ENCODE results near the gene PRKCE. TPM values are rescaled to one million over a fixed set of nuclear protein-coding genes. Genes with fewer than 3 reads are reported as not detected.

Gene PRKCE
- total and polyA plus RNA-seq, 2 donors (not counting 1 experiment from before 2014, with no cell fraction given), result 14.1 to 19.0 TPM

DNA sequence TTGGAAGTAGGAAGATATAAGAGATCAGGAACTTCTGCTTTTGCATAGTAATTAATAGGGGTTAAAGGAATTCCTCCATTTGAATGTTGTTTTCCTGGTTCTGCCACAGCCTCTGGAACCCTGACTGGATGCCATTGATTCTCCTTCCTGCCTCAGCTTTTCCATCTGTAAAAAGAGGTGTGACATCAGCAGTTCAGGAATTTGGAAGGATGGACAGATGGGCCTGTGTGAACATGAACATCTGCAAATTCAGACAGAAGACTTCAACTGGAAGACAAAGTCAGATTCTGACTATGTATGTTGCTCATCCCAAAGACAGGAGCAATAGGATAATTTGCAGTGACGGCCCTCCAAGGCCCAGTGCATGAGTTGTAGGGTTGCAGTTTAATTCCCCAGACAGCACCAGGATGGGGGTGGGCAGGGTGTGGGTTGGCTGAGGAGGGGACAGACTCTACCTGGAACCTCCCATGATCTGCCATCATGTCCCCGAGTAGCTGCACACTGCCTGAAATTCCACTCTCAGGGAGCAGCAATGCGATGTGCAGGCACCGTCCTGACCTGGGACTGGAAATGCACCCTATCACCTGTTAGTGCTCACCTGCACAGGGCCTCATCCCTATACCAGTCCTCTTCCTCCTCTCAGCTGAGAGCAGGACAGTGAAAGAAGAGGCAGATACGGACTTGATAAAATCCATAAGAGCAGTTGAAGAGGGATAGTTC lies 546.8 kb downstream of the PRKCE start:
- Histone ChIP-seq H2AFZ (ENCODE audit: low read length) (no peak overlapping the region), H3K4me1 (ENCODE audit: control insufficient read depth, extremely low read depth, insufficient read depth, low read length) (no peaks in the 10 kb centered on the region), H4K20me1 (ENCODE audit: control insufficient read depth, extremely low read depth, insufficient read depth, low read length) (no peaks in the 10 kb centered on the region), H3K9ac (ENCODE audit: insufficient read depth, low read length) (no peak overlapping the region), H3K4me3 (replicated peaks in 1 of 4; ENCODE audit: control extremely low read depth in 1 of 4, insufficient read depth in 1 of 4, low read depth in 3 of 4, low read length in 4 of 4) (no peak overlapping the region), H3K4me2 (ENCODE audit: extremely low read depth, insufficient read depth, low read length) (no peak overlapping the region), H3K36me3 (ENCODE audit: control insufficient read depth, insufficient read depth, low read length) (no peaks in the 10 kb centered on the region), H3K27me3 (ENCODE audit: control insufficient read depth, insufficient read depth, low read length) (no peaks in the 10 kb centered on the region), H3K9me3 (ENCODE audit: control insufficient read depth, insufficient read depth, low read depth, low read length) (no peaks in the 10 kb centered on the region), H3K27ac (ENCODE audit: insufficient read depth, low read length) (no peak overlapping the region), H3K79me2 (ENCODE audit: control insufficient read depth, insufficient read depth, low read length) (no peaks in the 10 kb centered on the region)
- no peak for TF ChIP-seq CTCF (conservative IDR thresholded peaks at IDR 0.05 in 1 of 2, IDR thresholded peaks at IDR 0.05 in 1 of 2; ENCODE audit: low read depth in 1 of 2, low read length in 2 of 2)
- TF ChIP-seq EZH2 (IDR thresholded peaks at IDR 0.05; ENCODE audit: low read length, missing control alignments), result no peak
- DNase-seq (ENCODE audit: low read depth in 2 of 2), result peak in 1 of 2 donors; percentile 4

GRCh38 chr2:46198966-46199365 lies 547.5 kb downstream of the PRKCE start:
- no peaks in the 10 kb centered on the region for H3K79me2 ChIP-seq (ENCODE audit: control insufficient read depth, insufficient read depth, low read length)
- H3K4me1 ChIP-seq (ENCODE audit: control insufficient read depth, extremely low read depth, insufficient read depth, low read length), result no peaks in the 10 kb centered on the region
- no peaks in the 10 kb centered on the region for H3K9me3 ChIP-seq (ENCODE audit: control insufficient read depth, insufficient read depth, low read depth, low read length)
- H3K4me3 ChIP-seq (replicated peaks in 1 of 4; ENCODE audit: control extremely low read depth in 1 of 4, insufficient read depth in 1 of 4, low read depth in 3 of 4, low read length in 4 of 4), result no peak overlapping the region
- no peak overlapping the region for H3K9ac ChIP-seq (ENCODE audit: insufficient read depth, low read length)
- H2AFZ ChIP-seq (ENCODE audit: low read length), result no peak overlapping the region
- no peaks in the 10 kb centered on the region for H3K36me3 ChIP-seq (ENCODE audit: control insufficient read depth, insufficient read depth, low read length)
- no peak for DNase-seq (ENCODE audit: low read depth in 2 of 2)
- TF ChIP-seq EZH2 (IDR thresholded peaks at IDR 0.05; ENCODE audit: low read length, missing control alignments) (no peak), CTCF (conservative IDR thresholded peaks at IDR 0.05 in 1 of 2, IDR thresholded peaks at IDR 0.05 in 1 of 2; ENCODE audit: low read depth in 1 of 2, low read length in 2 of 2) (no peak)
- H3K27ac ChIP-seq (ENCODE audit: insufficient read depth, low read length), result no peak overlapping the region
- H3K4me2 ChIP-seq (ENCODE audit: extremely low read depth, insufficient read depth, low read length), result no peak overlapping the region
- H3K27me3 ChIP-seq (ENCODE audit: control insufficient read depth, insufficient read depth, low read length), result no peaks in the 10 kb centered on the region
- no peaks in the 10 kb centered on the region for H4K20me1 ChIP-seq (ENCODE audit: control insufficient read depth, extremely low read depth, insufficient read depth, low read length)

- Histone ChIP-seq H3K4me3 (replicated peaks in 1 of 4; ENCODE audit: control extremely low read depth in 1 of 4, insufficient read depth in 1 of 4, low read depth in 3 of 4, low read length in 4 of 4) (no peak overlapping the region), H3K27ac (ENCODE audit: insufficient read depth, low read length) (no peak overlapping the region), H3K4me2 (ENCODE audit: extremely low read depth, insufficient read depth, low read length) (no peak overlapping the region), H3K27me3 (ENCODE audit: control insufficient read depth, insufficient read depth, low read length) (no peaks in the 10 kb centered on the region), H3K9me3 (ENCODE audit: control insufficient read depth, insufficient read depth, low read depth, low read length) (no peaks in the 10 kb centered on the region), H3K79me2 (ENCODE audit: control insufficient read depth, insufficient read depth, low read length) (no peaks in the 10 kb centered on the region), H4K20me1 (ENCODE audit: control insufficient read depth, extremely low read depth, insufficient read depth, low read length) (no peaks in the 10 kb centered on the region), H2AFZ (ENCODE audit: low read length) (no peak overlapping the region), H3K4me1 (ENCODE audit: control insufficient read depth, extremely low read depth, insufficient read depth, low read length) (no peaks in the 10 kb centered on the region), H3K9ac (ENCODE audit: insufficient read depth, low read length) (no peak overlapping the region), H3K36me3 (ENCODE audit: control insufficient read depth, insufficient read depth, low read length) (no peaks in the 10 kb centered on the region)
- peak in 1 of 2 donors; percentile 10 for DNase-seq (ENCODE audit: low read depth in 2 of 2)
- no peak for TF ChIP-seq CTCF (conservative IDR thresholded peaks at IDR 0.05 in 1 of 2, IDR thresholded peaks at IDR 0.05 in 1 of 2; ENCODE audit: low read depth in 1 of 2, low read length in 2 of 2)
- no peak for TF ChIP-seq EZH2 (IDR thresholded peaks at IDR 0.05; ENCODE audit: low read length, missing control alignments)
Measured at GRCh38 chr2:46200100-46200690, 548.7 kb downstream of the PRKCE start.

All from fibroblast of lung (primary cell).